GM18909 (cell line): ENCODE measurements around the gene PTPRJ.

ENCODE experiments used
- ATAC-seq: cut with Tn5 transposase; IDR thresholded peaks from one replicate; pipeline ENCODE4 v1.9.1; 2021; ENCODE audit warnings: mild to moderate bottlenecking; ENCODE audit not compliant: unreplicated experiment, poor library complexity

PTPRJ gene

GRCh38 chr11:47967577-47968525 lies 12.5 kb upstream of the PTPRJ start:
- no peak for ATAC-seq

GRCh38 chr11:47969401-47969800 lies 11.0 kb upstream of the PTPRJ start:
- no peak for ATAC-seq

- ATAC-seq = no peak
Measured at GRCh38 chr11:47971501-47971900, 8.9 kb upstream of the PTPRJ start.

- no peak for ATAC-seq
Measured at GRCh38 chr11:47973173-47973572, 7.2 kb upstream of the PTPRJ start.

GRCh38 chr11:47976931-47977330 lies 3.4 kb upstream of the PTPRJ start:
- no peak for ATAC-seq

- ATAC-seq = no peak
Measured at GRCh38 chr11:47977623-47978022, 2.7 kb upstream of the PTPRJ start.

- ATAC-seq = no peak
Measured at GRCh38 chr11:47979378-47980087, 826 bp upstream of the PTPRJ start.

GRCh38 chr11:47980907-47981621 lies 705 bp downstream of the PTPRJ start:
- peak; percentile 63 for ATAC-seq

- no peak for ATAC-seq
Measured at GRCh38 chr11:47981667-47982404, 1.5 kb downstream of the PTPRJ start.

GRCh38 chr11:47982616-47983015 lies 2.3 kb downstream of the PTPRJ start:
- ATAC-seq = no peak

GRCh38 chr11:47983464-47984397 lies 3.4 kb downstream of the PTPRJ start:
- ATAC-seq = no peak

- ATAC-seq = no peak
Measured at GRCh38 chr11:47986219-47986618, 5.9 kb downstream of the PTPRJ start.

- ATAC-seq = no peak
Measured at GRCh38 chr11:47986742-47987141, 6.4 kb downstream of the PTPRJ start.

GRCh38 chr11:47987310-47987709 lies 7.0 kb downstream of the PTPRJ start:
- ATAC-seq = peak; percentile 59

- peak; percentile 26 for ATAC-seq
Measured at GRCh38 chr11:47987781-47988180, 7.4 kb downstream of the PTPRJ start.

- no peak for ATAC-seq
Measured at GRCh38 chr11:47989779-47990178, 9.4 kb downstream of the PTPRJ start.

GRCh38 chr11:47991266-47991830 lies 11.0 kb downstream of the PTPRJ start:
- ATAC-seq = no peak

GRCh38 chr11:47991894-47992293 lies 11.5 kb downstream of the PTPRJ start:
- ATAC-seq = no peak
